ENCODE data around the gene DEK.
A peak's percentile ranks its signal among the peaks of the same experiment; 100 is the strongest.

DEK gene

DNA sequence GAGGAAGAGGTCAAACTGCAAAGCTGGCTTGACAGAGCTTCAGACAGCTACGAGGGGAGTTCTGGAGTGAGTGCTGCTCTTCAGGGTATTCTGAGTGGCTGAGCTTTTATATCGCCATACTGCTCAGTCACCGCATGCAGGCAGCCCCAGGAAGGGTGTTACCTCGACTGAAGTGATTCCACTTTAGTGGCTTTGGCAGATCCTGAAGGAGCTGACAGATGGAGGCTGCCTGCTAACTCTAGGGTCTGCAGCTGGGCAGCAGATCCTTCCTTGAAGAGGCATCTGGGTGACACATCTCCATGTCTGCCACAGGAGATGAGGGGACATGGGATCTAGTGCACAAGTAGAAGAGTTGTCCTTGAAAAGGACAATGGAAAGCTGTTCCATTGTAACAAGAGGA lies 3.7 kb upstream of the DEK start:
- in situ Hi-C loops (cut with MboI; ENCODE audit: low sequenced_read_pairs, unreplicated experiment), result no loop called here
- TF ChIP-seq CTCF (IDR thresholded peaks at IDR 0.05; ENCODE audit: borderline replicate concordance, control extremely low read depth, extremely low read depth, insufficient read depth, missing control alignments), result no peak
- no peak for DNase-seq (ENCODE audit: low spot score)

DNA sequence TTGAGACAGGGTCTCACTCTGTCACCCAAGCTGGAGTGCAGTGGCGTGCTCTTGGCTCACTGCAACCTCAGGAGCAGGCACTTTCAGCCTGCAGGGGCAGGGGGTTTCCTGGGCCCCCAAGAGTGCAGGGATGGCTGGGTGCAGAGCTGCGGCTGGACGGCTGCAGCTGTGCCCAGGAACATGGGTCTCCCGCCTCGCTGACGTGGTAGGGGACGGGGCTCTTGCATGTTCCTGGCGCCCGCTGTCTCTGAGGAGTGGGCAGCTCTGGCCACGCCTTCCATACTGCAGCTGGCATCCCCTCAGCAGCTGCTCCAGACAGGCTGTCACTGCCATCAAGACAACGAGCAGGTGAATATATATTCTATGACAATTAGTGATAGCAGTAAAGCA lies 2.2 kb upstream of the DEK start:
- no peak for DNase-seq (ENCODE audit: low spot score)
- no peak for TF ChIP-seq CTCF (IDR thresholded peaks at IDR 0.05; ENCODE audit: borderline replicate concordance, control extremely low read depth, extremely low read depth, insufficient read depth, missing control alignments)
- in situ Hi-C loops (cut with MboI; ENCODE audit: low sequenced_read_pairs, unreplicated experiment), result no loop called here

DNA sequence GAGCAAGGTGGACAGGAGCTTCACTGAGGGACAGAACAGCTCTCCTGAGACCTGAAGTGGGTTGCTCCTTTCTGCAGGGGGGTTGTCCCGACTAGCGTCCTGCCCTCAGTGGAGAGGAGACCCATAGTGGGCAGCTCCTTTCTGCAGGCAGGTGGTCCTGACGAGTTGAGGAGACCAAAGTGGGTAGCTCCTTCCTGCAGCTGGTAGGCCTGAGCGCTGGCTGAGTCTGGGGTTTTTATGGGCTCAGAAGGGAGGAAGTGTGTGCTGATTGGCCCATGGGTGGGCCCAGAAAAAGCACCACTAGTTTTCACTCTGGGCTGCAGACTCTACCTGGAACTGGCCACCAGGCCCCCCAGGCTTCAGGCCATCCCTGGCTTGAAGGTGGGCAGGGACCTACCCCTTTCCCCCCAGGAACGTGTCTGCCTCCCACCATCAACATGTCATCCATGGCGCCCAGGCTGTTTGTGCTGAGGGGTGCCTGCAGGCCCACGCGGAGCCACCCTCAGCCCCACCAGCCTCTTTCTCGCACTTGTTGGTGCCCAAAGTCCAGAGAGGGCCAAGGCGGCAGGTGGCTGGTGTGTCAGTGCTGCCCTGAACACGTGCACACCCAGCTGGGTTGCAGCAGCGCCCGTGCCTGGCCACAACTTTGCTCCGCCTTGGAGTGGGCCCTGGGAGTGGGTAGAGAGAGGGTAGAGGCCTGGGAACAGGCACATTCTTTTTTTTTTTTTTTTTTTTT lies 1.6 kb upstream of the DEK start:
- DNase-seq (ENCODE audit: low spot score), result no peak
- no peak for TF ChIP-seq CTCF (IDR thresholded peaks at IDR 0.05; ENCODE audit: borderline replicate concordance, control extremely low read depth, extremely low read depth, insufficient read depth, missing control alignments)
- in situ Hi-C loops (cut with MboI; ENCODE audit: low sequenced_read_pairs, unreplicated experiment), result no loop called here

GRCh38 chr6:18264923-18265377 lies 620 bp upstream of the DEK start:
- peak; percentile 22 for DNase-seq (ENCODE audit: low spot score)
- no peak for TF ChIP-seq CTCF (IDR thresholded peaks at IDR 0.05; ENCODE audit: borderline replicate concordance, control extremely low read depth, extremely low read depth, insufficient read depth, missing control alignments)
- in situ Hi-C loops (cut with MboI; ENCODE audit: low sequenced_read_pairs, unreplicated experiment), result no loop called here

GRCh38 chr6:18263418-18264218 lies 712 bp downstream of the DEK start:
- no peak for TF ChIP-seq CTCF (IDR thresholded peaks at IDR 0.05; ENCODE audit: borderline replicate concordance, control extremely low read depth, extremely low read depth, insufficient read depth, missing control alignments)
- in situ Hi-C loops (cut with MboI; ENCODE audit: low sequenced_read_pairs, unreplicated experiment), result no loop called here
- DNase-seq (ENCODE audit: low spot score), result no peak

GRCh38 chr6:18262702-18263417 lies 1.5 kb downstream of the DEK start:
- in situ Hi-C loops (cut with MboI; ENCODE audit: low sequenced_read_pairs, unreplicated experiment), result no loop called here

More at GRCh38 chr6:18262702-18263417, 1.5 kb downstream of the DEK start:
- TF ChIP-seq CTCF (IDR thresholded peaks at IDR 0.05; ENCODE audit: borderline replicate concordance, control extremely low read depth, extremely low read depth, insufficient read depth, missing control alignments), result no peak
- DNase-seq (ENCODE audit: low spot score), result peak; percentile 74

Measured in GM13976 (cell line).